Neuron (in vitro differentiated cells): ENCODE results near the gene MYL6.

ENCODE experiments used
- H2AFZ ChIP-seq: one replicate; pipeline ENCODE4 v1.6.1; 2013; ENCODE audit warnings: low read depth, mild to moderate bottlenecking, inconsistent platforms, low read length, moderate library complexity
- H3K27me3 ChIP-seq: one replicate; pipeline ENCODE4 v1.6.1; 2013; ENCODE audit warnings: low read length; ENCODE audit not compliant: insufficient read depth
- H3K36me3 ChIP-seq: one replicate; pipeline ENCODE4 v1.6.1; 2013; ENCODE audit warnings: low read length; ENCODE audit not compliant: insufficient read depth
- H3K4me1 ChIP-seq: one replicate; pipeline ENCODE4 v1.6.1; 2013; ENCODE audit warnings: low read length; ENCODE audit not compliant: insufficient read depth
- H3K4me3 ChIP-seq: 2 replicates; pipeline ENCODE4 v1.5.1; 2013; ENCODE audit warnings: mild to moderate bottlenecking, low read length, moderate library complexity
- H3K9me3 ChIP-seq: one replicate; pipeline ENCODE4 v1.6.1; 2013; ENCODE audit warnings: low read length

Gene MYL6

DNA sequence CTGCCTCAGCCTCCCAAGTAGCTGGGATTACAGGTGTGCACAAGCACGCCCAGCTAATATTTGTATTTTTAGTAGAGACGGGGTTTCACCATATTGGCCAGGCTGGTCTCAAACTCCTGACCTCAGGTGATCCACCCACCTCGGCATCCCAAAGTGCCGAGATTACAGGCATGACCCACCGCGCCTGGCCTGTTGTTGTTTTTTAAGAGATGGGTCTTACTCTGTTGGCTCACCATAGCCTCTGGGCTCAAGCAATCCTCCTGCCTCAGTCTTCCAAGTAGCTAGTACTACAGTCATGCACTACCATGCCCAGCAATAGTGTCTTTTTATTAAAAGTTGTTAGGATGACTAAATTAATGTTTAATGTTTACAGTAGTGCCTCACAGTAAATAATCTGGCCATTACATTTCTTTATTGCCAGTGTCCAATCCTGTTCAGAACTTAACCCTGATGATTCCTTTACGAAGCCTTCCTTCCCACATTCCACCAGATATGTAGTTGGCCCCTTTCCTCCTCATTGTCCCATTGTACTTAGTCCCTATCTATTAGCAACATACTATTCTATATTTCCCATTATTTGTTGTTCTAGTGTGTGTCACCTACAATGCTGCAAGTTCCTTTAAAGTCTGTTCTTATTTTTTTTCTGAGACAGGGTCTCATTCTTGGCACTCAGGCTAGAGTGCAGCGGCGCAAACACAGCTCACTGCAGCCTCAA lies 39.9 kb downstream of the MYL6 start:
- H2AFZ ChIP-seq: no peak overlapping the region
- no peaks in the 10 kb centered on the region for H3K9me3 ChIP-seq
- no peak overlapping the region for H3K4me3 ChIP-seq
- no peaks in the 10 kb centered on the region for H3K4me1 ChIP-seq
- no peaks in the 10 kb centered on the region for H3K27me3 ChIP-seq
- no peaks in the 10 kb centered on the region for H3K36me3 ChIP-seq

- no peaks in the 10 kb centered on the region for H3K4me1 ChIP-seq
- no peaks in the 10 kb centered on the region for H3K9me3 ChIP-seq
- H3K4me3 ChIP-seq: no peak overlapping the region
- H3K27me3 ChIP-seq: no peaks in the 10 kb centered on the region
- H3K36me3 ChIP-seq: no peaks in the 10 kb centered on the region
- H2AFZ ChIP-seq: no peak overlapping the region
Observed at GRCh38 chr12:56198836-56199235, 40.7 kb downstream of the MYL6 start.

DNA sequence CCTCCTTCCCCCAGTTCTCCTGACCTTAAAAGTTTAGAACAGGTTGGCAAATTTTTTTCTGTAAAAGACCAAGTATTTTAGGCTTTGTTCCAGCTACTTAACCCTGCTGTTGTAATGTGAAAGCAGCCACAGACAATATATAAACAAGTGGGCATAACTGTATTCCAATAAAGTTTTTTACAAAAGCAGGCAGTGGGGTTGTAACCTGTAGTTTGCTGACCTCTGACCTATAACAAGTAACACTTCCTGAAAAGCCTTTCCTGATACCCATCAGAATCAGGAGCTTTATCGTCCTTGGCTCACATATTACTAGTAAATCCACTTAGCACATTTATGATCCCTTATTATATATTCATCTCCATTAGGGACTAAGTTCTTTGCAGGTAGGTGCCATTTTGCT lies 44.2 kb downstream of the MYL6 start:
- no peaks in the 10 kb centered on the region for H3K4me1 ChIP-seq
- no peaks in the 10 kb centered on the region for H3K9me3 ChIP-seq
- H3K4me3 ChIP-seq: no peak overlapping the region
- no peaks in the 10 kb centered on the region for H3K27me3 ChIP-seq
- peaks cover 25% of the 10 kb centered on the region for H3K36me3 ChIP-seq
- H2AFZ ChIP-seq: no peak overlapping the region

- Histone ChIP-seq H3K36me3 (peaks cover 30% of the 10 kb centered on the region), H2AFZ (no peak overlapping the region), H3K27me3 (no peaks in the 10 kb centered on the region), H3K9me3 (no peaks in the 10 kb centered on the region), H3K4me1 (no peaks in the 10 kb centered on the region), H3K4me3 (no peak overlapping the region)
Observed at GRCh38 chr12:56202838-56203237, 44.7 kb downstream of the MYL6 start.

DNA sequence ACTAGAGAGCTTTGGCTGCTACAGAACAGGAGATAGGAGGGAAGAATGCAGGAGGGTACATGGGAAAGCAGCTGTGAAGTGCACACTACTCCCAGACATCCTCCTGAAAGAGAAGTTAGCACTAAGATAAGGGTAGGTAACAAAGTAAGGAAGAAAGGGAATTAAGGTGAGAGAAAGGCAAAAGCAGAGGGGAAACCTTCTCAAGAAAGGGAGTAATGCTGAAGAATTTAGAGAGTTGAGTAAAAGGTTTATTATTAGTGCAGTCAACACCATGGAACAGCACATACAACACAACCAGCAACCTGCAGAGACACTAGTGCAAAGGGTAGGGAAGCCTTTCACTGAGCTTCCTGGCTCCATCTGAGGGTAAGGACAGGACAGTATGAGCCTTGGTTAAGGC lies 46.1 kb downstream of the MYL6 start:
- no peak overlapping the region for H2AFZ ChIP-seq

GRCh38 chr12:56205445-56205844 lies 47.3 kb downstream of the MYL6 start:
- H2AFZ ChIP-seq: no peak overlapping the region
- H3K4me3 ChIP-seq: no peak overlapping the region
- H3K36me3 ChIP-seq: peaks cover 45% of the 10 kb centered on the region
- no peaks in the 10 kb centered on the region for H3K9me3 ChIP-seq
- H3K27me3 ChIP-seq: no peaks in the 10 kb centered on the region
- H3K4me1 ChIP-seq: no peaks in the 10 kb centered on the region

More for the DNA sequence above, 46.1 kb downstream of the MYL6 start:
- Histone ChIP-seq H3K4me1 (no peaks in the 10 kb centered on the region), H3K9me3 (no peaks in the 10 kb centered on the region), H3K27me3 (no peaks in the 10 kb centered on the region), H3K4me3 (no peak overlapping the region), H3K36me3 (peaks cover 37% of the 10 kb centered on the region)

- no peak overlapping the region for H3K4me3 ChIP-seq
- H2AFZ ChIP-seq: no peak overlapping the region
- peaks cover 54% of the 10 kb centered on the region for H3K36me3 ChIP-seq
- no peaks in the 10 kb centered on the region for H3K9me3 ChIP-seq
- no peaks in the 10 kb centered on the region for H3K4me1 ChIP-seq
- H3K27me3 ChIP-seq: no peaks in the 10 kb centered on the region
Observed at GRCh38 chr12:56206452-56207166, 48.5 kb downstream of the MYL6 start.

- Histone ChIP-seq H3K36me3 (peaks cover 67% of the 10 kb centered on the region), H3K4me3 (no peak overlapping the region), H3K9me3 (no peaks in the 10 kb centered on the region)
Observed at GRCh38 chr12:56208006-56208405, 49.8 kb downstream of the MYL6 start.

More at GRCh38 chr12:56208006-56208405, 49.8 kb downstream of the MYL6 start:
- no peaks in the 10 kb centered on the region for H3K4me1 ChIP-seq
- H2AFZ ChIP-seq: no peak overlapping the region
- no peaks in the 10 kb centered on the region for H3K27me3 ChIP-seq
